SIG-M5 (cell line): ENCODE results near the gene CHCHD6.
A peak's percentile ranks its signal among the peaks of the same experiment; 100 is the strongest.

Experiments
- DNase-seq: peaks from one replicate; lab custom pipeline; 2025; lab: John Stamatoyannopoulos, UW

Gene CHCHD6

GRCh38 chr3:126703512-126704493, at the start of gene CHCHD6:
Gene CHCHD6, plus strand, starts transcription at chr3:126704240. Its CDS starts 73 bp downstream, at chr3:126704313.
- DNase-seq, result peak; percentile 77

GRCh38 chr3:126654571-126655383, 49.3 kb upstream of the CHCHD6 start, which contains the start of gene TXNRD3:
Gene TXNRD3, minus strand, starts transcription at chr3:126655124.
- no peak for DNase-seq

- no peak for DNase-seq
These were observed 48.2 kb upstream of the CHCHD6 start for GRCh38 chr3:126655887-126656286.

- no peak for DNase-seq
These were observed 47.5 kb upstream of the CHCHD6 start for GRCh38 chr3:126656371-126657134.

GRCh38 chr3:126657901-126658300, 46.1 kb upstream of the CHCHD6 start:
- no peak for DNase-seq

GRCh38 chr3:126658584-126658983, 45.5 kb upstream of the CHCHD6 start:
- DNase-seq, result no peak

GRCh38 chr3:126659915-126660886, 43.8 kb upstream of the CHCHD6 start:
- no peak for DNase-seq

- DNase-seq, result no peak
These were observed 42.3 kb upstream of the CHCHD6 start for GRCh38 chr3:126661532-126662364.

GRCh38 chr3:126663257-126663656, 40.8 kb upstream of the CHCHD6 start:
- DNase-seq, result no peak

- no peak for DNase-seq
These were observed 40.3 kb upstream of the CHCHD6 start for GRCh38 chr3:126663750-126664149.

GRCh38 chr3:126664591-126665214, 39.3 kb upstream of the CHCHD6 start:
- no peak for DNase-seq

GRCh38 chr3:126665221-126665936, 38.7 kb upstream of the CHCHD6 start:
- no peak for DNase-seq

GRCh38 chr3:126665959-126666657, 37.9 kb upstream of the CHCHD6 start:
- no peak for DNase-seq

GRCh38 chr3:126666658-126667528, 37.1 kb upstream of the CHCHD6 start:
- DNase-seq, result no peak

- DNase-seq, result no peak
These were observed 36.2 kb upstream of the CHCHD6 start for GRCh38 chr3:126667631-126668449.
